Kidney (tissue), 14 donors: ENCODE results near the gene NEDD4L. TPM values are rescaled to one million over a fixed set of nuclear protein-coding genes. Genes with fewer than 3 reads are reported as not detected.

Experiments used
- DNase-seq, 5 donors: peaks; one replicate each; pipeline ENCODE4 v3.0.0-alpha.2; 2013 to 2020
- FAIRE-seq: peaks from 2 replicates; lab custom pipeline; 2012; peaks lifted over from hg19 to GRCh38; lab: Jason Lieb, UNC
- H3K27ac ChIP-seq, 2 donors: one replicate each; pipeline ENCODE4 v1.7.0; 2013; ENCODE audit warnings: low read depth in 2 of 2, low read length in 2 of 2, inconsistent platforms in 1 of 2
- H3K27me3 ChIP-seq: one replicate; pipeline ENCODE4 v1.7.1; 2013; ENCODE audit warnings: low read length, inconsistent platforms; ENCODE audit not compliant: control insufficient read depth, insufficient read depth
- H3K36me3 ChIP-seq, 3 donors: one replicate each; pipeline versions ENCODE4 v1.7.0 to v1.7.1; 2013; ENCODE audit warnings: low read length in 3 of 3, control low read depth in 1 of 3, inconsistent platforms in 1 of 3; ENCODE audit not compliant: insufficient read depth in 3 of 3, control insufficient read depth in 2 of 3
- H3K4me1 ChIP-seq, 3 donors: one replicate each; pipeline versions ENCODE4 v1.7.0 to v1.7.1; 2013; ENCODE audit warnings: low read length in 3 of 3, inconsistent platforms in 1 of 3, low read depth in 1 of 3; ENCODE audit not compliant: control insufficient read depth in 2 of 3, insufficient read depth in 2 of 3
- H3K4me3 ChIP-seq, 3 donors: one replicate each; pipeline versions ENCODE4 v1.7.0 to v1.8.1; 2013; ENCODE audit warnings: low read length in 3 of 3, control low read depth in 1 of 3, inconsistent platforms in 1 of 3
- H3K9ac ChIP-seq, 3 donors: one replicate each; pipeline versions ENCODE4 v1.7.0 to v1.7.1; 2013; ENCODE audit warnings: low read length in 3 of 3, control low read depth in 1 of 3, inconsistent platforms in 1 of 3
- H3K9me3 ChIP-seq, 3 donors: one replicate each; pipeline versions ENCODE4 v1.7.0 to v1.7.1; 2013; ENCODE audit warnings: low read length in 3 of 3, control low read depth in 1 of 3, inconsistent platforms in 1 of 3; ENCODE audit not compliant: control insufficient read depth in 2 of 3, insufficient read depth in 1 of 3
- CTCF ChIP-seq: IDR thresholded peaks from 3 replicates; pipeline ENCODE4 v1.5.1; 2012; ENCODE audit warnings: mild to moderate bottlenecking, moderate library complexity, borderline replicate concordance; ENCODE audit not compliant: insufficient read depth; ENCODE audit errors: extremely low read depth
- intact Hi-C: fragments of 100-400 bp; cut with DNase I; formaldehyde crosslinking; loops from one replicate; pipeline ENCODE4 v1.11.1; 2022
- polyA plus RNA-seq: library from polyadenylated mRNA; stranded (reverse); fragments of 350-450 nt; fragmentation: Illumina TruSeq; extraction: RNeasy Lipid Tissue Mini Kit (QIAGEN cat#74804); gene quantifications from one replicate; pipeline ENCODE4 v1.2.3, GENCODE V29; 2014; ENCODE audit warnings: low read depth, low replicate concordance; ENCODE audit not compliant: insufficient read depth
- total RNA-seq: library from RNA; stranded (reverse); fragmentation: NEBNext Ultra II Directional; extraction: Animal tissue kit (Norgen Biotek cat#: 25700); gene quantifications from one replicate; pipeline ENCODE4 v1.2.1, GENCODE V29; 2021
- donor health status: control.
- donor health status: control.
- donor health status: control.
- donor health status: control.
- donor health status: control.
- donor health status: DM: yes; HTN: yes; CAD: no.
- donor health status: Normal renal cell carcinoma (clear cell type).

The NEDD4L gene
- total and polyA plus RNA-seq, 2 donors from 2014 or later, result 90.8 to 95.7 TPM

- H3K4me1 ChIP-seq, result peaks cover 0 to 6% (median 0%) of the 10 kb centered on the region in 3 donors
- peak; percentile 55 for TF ChIP-seq CTCF
- H3K9ac ChIP-seq, result no peak overlapping the region
- intact Hi-C loops, result no loop called here
- peak; percentile 82 for FAIRE-seq
- peak in 4 of 5 donors; percentile 44 to 83 (median 60) for DNase-seq
- H3K27me3 ChIP-seq, result no peaks in the 10 kb centered on the region
- no peaks in the 10 kb centered on the region for H3K9me3 ChIP-seq
- H3K36me3 ChIP-seq, result peaks cover 0 to 26% (median 14%) of the 10 kb centered on the region in 3 donors
- no peak overlapping the region for H3K4me3 ChIP-seq
- H3K27ac ChIP-seq, result no peak overlapping the region
Observed at GRCh38 chr18:58321986-58322385, 278.0 kb downstream of the NEDD4L start.

GRCh38 chr18:58322464-58322863 lies 278.4 kb downstream of the NEDD4L start:
- FAIRE-seq (no peak), DNase-seq (no peak)
- H3K4me1 ChIP-seq, result peaks cover 0 to 6% (median 0%) of the 10 kb centered on the region in 3 donors
- no peaks in the 10 kb centered on the region for H3K27me3 ChIP-seq
- no peak overlapping the region for H3K27ac ChIP-seq
- H3K4me3 ChIP-seq, result no peak overlapping the region
- no peaks in the 10 kb centered on the region for H3K9me3 ChIP-seq
- intact Hi-C loops, result no loop called here
- no peak for TF ChIP-seq CTCF
- no peak overlapping the region for H3K9ac ChIP-seq
- peaks cover 0 to 23% (median 16%) of the 10 kb centered on the region in 3 donors for H3K36me3 ChIP-seq

- H3K27me3 ChIP-seq, result no peaks in the 10 kb centered on the region
- FAIRE-seq (no peak), DNase-seq (peak in 1 of 5 donors; percentile 70)
- peaks cover 0 to 16% (median 11%) of the 10 kb centered on the region in 3 donors for H3K36me3 ChIP-seq
- intact Hi-C loops, result no loop called here
- TF ChIP-seq CTCF, result no peak
- no peak overlapping the region for H3K9ac ChIP-seq
- H3K4me3 ChIP-seq, result no peak overlapping the region
- no peak overlapping the region for H3K27ac ChIP-seq
- peaks cover 0 to 4% (median 0%) of the 10 kb centered on the region in 3 donors for H3K4me1 ChIP-seq
- H3K9me3 ChIP-seq, result no peaks in the 10 kb centered on the region
Observed at GRCh38 chr18:58323866-58324762, 280.1 kb downstream of the NEDD4L start.
